NAMALWA (cell line): Measurements from ENCODE around the gene UGT1A10.

ENCODE experiments used
- DNase-seq: peaks from one replicate; pipeline ENCODE4 v3.0.0-alpha.2; 2015; ENCODE audit warnings: low spot score

UGT1A10 gene

DNA sequence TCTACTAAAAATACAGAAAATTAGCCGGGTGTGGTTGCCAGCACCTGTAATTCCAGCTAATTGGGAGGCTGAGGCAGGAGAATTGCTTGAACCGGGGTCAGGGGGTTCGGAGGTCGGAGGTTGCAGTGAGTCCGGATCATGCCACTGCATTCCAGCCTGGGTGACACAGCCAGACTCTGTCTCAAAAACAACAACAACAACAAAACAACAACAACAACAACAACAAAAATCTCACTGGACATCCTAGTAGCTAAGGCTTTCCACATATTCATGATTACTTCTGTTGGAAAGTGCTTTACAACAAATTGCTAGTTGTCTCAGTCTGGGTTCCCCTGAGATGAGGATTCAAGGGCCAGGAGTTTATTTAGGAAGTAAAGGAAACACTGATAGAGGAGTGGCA, 137.6 kb downstream of the UGT1A10 start:
- DNase-seq = no peak

DNA sequence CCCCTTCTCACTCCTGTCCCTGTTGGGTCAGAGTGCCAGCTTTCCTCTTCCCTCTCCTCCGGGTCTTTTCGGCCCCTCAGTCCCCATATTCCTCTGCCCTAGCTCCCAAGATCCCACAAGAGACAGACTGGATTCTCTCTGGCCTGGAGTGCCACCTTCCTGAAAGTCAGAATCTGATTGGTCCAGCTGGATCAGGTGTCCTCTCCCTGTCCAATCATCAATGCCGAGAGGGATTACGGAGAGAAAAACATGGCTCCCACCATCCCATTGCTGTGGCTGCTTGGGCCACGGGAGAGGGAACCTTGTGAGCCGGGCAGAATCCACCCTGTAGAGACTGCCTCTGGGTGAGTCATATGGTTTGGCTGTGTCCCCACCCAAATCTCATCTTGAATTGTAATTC, 139.2 kb downstream of the UGT1A10 start:
- no peak for DNase-seq

DNA sequence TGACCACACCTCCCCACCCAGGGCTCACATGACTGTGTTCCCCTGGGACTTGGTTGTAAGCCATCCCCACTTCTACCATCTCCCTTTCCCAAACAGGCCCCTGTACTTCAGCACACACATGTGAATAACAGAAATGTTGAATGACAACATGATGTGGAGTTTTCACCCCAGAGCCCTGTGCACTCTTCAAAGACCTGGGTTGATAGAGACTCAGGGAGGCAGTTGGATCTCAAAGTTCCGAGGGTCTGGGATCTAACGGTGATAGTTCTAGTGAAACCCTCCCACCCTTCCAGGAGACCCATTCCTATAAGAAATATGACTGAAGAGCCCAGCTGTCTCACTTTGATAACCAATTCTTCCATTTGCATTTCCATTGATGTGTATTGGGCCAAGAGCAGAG, 141.8 kb downstream of the UGT1A10 start, which contains the start of gene MROH2A:
TSS of gene MROH2A (plus strand) at position 301 of the 400 bp plus-strand sequence. CDS start 1,029 bp downstream, outside the sequence.
- no peak for DNase-seq

DNA sequence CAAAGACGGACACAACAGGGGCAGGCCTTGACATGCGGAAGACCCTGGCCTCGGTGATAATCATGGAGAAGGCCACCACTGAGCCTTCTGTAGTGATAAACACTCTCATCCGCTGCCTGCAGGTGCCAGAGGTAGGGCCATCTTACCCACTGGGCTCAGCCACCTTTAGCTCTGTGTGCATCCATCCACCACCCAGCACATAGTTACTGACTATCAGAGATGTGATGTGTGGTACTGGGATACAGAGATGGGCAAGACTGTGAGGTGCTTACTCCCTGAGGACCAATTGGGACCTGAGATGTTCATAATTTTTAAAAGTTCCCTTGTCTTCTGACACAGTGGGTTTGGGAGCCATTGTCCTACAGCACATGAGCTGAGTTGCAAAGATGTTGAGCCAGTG, 143.5 kb downstream of the UGT1A10 start:
- no peak for DNase-seq

DNA sequence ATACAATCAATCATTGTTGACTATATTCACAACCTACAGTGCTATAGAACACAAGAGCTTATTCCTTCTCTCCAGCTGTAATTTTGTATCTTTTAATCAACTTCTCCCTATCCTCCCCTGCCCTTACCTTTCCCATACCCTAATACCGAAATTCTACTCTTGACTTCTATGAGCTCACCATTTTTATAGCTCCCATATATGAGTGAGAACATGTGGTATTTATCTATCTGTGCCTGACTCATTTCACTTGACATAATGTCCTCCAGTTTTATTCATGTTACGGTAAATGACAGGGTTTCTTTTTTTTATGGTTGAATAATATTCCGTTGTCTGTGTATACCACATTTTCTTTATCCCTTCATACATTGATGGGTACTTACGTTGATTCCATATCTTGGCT, 144.5 kb downstream of the UGT1A10 start:
- no peak for DNase-seq

DNA sequence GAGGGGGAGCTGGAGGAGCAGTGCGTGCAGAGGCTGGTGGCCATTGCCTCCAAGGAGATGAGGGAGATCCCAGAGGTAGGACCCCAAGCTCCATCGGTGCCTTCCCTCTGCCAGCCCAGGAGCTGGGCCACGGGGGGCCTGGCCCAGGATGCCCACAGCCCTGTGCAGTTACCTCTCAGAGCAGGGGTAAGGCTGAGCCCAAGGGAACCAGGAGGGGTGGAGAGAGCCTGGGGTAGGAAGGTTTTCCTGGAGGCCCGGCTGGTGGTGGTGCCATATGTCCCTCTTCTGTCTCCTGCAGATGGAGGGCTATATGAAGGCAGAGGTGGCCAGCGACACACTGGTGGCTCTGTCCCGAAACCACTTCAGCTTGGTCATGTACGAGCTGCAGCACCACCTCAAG, 153.3 kb downstream of the UGT1A10 start:
- DNase-seq = no peak

DNA sequence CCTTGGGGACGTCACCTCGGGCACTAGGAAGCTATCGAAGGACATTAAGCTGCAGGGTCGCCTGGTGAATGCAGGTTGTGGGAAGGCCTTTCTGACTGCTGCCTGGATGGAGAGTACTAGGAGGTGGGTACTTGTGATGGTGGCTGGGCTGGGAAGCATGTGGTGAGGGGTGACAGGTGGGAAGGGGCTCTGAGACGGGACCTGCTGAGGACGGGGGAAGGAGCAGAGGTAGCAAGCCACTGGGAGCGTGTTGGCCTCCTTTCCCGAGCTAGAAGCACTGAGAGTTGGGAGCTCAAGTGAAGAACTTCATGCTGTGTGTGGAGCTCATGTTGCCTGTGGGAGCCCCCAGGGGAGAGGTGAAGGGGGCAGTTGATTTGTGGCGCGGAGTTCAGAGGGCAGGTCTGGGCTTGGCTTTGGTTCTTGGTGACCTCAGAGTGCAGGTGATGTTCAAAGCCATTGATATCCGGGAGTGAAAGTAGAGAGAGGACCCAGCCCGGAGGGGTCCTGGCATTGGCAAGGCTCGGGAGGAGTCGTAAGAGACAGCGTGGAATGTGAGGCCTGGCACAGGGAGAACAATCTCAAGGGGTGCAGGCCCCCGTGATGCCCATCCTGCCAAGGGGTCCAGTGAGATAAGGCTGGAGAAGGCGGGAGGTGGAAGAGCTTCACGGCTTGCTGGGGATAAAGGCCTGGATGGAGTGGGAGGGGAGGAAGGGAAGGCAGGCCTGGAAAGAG, 155.1 kb downstream of the UGT1A10 start:
- DNase-seq = no peak

DNA sequence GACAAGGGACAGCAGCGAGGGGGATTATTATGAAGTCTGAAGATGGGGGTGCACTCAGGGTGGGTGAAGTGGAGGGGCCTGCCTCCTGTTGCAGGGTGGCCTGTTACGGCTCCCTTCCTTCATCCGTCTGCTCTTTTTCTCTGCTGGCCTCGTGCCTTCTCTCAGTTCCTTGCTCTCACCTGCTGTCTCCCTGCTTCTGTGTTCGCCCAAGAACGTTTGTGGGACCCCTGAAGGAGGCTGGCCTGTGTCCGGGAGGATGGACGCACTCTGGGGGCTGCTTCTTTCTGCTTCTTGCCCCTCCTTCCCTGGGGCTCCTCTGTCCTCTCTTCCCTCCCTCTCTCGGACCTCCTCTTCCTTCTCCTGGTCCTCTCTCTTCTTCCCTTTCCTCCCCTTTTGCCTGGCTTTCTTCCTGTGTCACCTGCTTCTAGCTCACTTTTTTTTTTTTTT, 155.7 kb downstream of the UGT1A10 start:
- DNase-seq = no peak

DNA sequence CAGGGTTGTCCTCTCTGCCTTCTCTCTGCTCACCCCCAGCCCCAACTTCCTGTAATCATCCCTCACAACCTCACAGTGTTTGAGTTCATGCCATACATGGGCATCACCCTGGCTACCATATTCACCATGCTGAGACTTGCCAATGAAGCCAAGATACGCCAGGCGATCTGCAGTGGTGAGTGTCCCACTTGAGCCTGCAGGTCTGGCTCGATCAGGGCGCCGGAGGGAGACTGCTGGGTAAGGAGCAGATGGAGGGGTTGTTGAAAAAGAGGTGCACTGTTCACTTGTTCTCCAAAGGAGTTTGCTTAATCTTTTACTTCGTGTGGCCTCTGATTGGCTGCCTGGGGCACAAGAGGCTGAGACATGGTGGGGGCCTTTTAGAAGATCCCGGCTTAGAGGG, 156.5 kb downstream of the UGT1A10 start:
- DNase-seq = no peak

DNA sequence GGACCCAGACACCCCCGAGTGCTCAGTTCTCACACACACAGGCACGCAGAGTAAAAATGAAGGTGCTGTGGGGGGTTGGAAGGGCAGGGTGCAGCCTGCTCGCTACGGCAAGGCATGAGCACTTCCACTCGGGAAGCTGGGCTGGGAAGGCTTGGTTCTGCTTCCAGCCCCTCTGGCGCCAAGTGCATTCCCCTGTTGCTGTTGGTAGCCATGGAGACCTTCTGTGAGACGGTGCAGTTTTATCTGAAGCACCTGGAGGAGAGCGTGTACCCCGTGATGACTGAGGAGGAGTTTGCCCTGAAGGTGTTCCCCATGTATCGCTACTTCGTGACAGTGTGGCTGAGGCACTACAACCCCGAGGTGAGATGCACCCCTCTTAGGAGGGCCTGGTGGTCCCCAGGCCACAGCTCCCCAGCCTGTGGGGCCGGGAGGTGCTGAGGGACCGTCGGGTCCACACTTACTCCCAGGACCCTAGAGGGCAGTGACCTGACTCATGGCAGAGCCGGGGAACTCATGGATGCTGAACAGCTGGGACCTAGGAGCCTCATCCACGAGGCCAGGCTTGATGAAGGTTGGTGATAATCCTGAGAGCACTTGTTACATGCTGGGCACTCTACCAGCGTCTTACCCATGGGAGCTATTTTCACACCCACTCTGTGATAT, 157.3 kb downstream of the UGT1A10 start:
- DNase-seq = no peak

DNA sequence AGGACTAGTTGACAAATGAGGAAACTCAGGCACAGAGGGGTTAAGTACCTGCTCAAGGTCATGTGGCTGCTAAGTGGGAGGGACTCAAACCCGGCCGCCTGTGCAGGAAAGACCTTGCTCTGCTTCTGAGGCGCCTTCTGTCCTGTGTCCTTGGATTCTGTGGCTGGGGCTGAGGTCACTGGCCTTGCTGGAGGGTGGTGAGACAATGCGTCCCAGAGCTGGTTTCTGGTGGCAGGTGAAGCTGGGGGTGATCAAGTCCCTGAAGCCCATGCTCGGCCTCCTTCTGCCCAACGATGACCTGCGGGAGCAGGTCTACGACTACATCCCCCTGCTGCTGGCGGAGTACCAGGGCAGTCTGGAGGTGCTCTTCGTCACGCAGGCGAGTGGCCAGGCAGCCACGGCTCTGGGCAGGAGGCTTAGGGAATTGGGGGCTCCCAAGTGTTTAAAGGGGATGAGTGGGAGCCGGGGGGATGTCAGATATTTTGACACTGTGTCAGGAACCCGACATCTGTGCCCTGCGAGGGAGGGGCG, 157.9 kb downstream of the UGT1A10 start:
- DNase-seq = no peak

DNA sequence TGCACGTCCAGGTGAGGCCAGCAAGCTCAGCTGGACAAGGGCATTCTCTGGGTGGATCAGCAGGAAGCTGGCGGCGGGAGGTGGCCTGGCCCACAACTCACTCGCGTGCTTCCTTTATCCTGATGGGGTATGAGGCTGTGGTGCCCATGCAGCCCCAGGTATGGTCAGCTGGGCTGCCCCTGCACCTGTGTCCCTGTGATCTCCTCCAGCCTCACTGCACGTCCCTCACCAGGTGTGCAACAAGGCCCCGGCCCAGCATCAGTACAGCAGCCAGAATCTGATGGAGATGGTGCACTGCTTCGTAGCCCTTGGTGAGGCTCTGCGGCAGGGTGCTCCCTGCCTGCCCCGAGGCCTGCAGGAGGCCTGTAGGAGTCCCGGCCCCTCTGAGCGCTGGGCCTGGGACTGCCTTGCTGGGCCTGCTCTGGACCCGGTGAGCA, 159.5 kb downstream of the UGT1A10 start:
- no peak for DNase-seq

DNA sequence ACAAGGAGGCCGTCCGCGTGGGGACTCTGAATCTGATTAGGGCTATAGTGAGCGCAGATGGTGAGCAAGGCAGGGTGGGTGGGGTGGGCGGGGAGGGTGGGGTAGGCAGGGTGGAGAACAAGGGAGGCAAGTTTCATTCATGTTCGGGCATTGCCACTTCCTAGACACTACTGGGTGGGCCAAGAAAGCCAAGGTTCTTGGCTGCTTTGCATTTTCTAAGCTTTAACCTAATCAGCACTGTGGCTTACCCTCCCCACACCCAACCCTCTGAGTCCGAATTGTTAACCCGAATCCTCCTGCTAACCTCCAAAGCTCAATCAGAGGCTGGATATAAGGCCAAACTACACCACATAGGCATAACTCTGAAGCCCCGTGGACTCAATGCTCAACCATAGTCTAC, 160.0 kb downstream of the UGT1A10 start:
- no peak for DNase-seq

DNA sequence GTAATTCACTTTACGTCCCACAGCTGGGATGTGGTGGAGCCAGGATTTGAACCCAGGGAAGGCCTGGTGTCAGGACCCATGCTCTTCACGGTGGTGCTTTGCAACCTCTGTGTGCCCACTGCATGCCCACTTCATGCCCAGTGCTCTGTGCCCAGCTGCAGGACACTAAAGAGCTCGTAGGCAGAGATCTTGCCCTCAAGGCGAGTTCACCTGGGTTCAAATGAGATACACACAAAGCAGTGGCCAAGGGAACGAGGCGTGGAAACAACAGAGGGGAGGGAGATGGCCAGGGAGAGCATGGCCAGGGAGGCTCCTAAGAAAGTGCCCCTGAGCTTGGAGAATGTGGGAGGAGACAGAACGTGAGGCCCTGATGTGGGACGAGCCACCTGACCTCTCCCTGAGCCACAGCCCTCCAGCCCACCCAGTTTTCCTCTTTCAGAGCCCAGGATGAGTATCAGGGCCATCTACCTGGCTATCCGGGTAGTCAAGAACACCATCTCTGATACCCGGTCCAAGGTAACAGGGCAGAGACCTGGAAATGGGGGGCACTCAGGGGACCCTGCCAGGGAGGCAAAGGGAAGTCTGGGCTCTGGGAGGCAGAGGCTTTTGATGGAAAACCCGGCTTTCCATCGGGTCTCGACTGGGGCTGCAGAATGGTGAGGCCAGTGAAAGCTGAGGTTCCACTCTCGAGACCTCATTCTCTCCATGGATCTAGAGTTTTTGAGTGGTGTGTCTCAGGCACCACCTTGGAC, 162.3 kb downstream of the UGT1A10 start:
- no peak for DNase-seq

DNA sequence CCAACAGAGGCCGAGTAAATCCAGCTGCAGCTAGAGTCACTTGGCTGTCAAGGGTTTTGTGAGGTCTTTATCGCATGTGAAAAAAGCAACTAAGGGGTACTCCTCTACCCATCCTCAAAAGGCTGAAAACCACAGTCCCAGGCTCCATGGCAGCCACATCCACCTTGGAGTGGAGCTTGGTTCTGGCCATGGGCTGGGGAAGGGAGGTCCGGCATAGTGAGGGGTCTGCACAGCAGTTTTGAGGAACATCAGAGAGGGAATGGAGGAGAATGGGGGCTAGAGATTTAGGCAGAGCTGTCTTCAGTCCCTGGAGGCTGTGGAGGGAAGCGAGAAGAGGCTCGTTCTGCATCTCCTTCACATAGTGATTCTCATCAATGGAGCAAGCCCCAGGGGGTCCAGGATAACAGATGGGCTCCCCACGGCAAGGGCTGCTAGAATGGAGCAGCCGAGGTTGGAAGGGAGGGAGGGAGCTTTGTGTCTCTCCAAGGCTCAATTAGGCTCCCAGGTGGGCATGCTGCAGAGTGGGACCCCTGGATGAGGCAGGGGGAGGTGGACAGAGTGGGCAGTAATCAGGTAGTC, 162.9 kb downstream of the UGT1A10 start:
- DNase-seq = no peak

DNA sequence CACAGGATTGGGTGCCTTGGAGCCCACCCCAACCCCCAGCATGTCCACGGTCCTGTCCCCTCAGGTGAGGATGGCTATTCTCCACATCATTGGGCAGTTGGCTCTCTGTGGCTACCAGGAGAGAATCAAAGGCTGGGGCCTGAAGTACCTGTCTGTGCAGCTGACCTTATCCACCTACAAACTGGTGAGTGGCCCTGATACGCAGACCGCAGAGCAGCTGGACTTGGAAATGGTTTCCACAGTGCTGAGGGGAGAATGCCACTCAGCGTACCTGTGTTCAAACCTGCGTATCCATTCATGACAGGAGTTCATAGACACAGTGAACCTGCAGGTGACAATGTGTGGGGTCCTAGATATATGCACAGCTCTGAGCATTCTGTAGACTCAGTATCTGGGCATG, 163.5 kb downstream of the UGT1A10 start:
- DNase-seq = no peak

DNA sequence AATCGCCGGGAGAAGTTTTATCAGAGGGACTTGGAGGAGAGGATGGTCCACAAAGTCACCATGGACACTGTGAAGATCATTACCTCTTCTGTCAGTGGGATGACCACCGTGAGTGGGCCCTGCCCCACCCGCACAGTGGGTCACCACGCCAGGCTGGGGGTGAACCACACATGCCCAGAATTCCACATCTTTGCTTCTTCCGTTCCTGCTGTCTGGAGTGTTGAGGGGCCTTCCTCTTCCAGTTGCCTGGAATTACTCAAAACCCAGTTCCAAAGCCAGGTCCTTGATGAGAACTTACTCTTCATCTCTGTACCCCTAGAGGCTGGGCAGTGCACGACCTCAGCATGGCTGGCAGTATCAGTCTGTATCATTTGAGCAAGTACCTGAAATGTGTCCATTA, 164.0 kb downstream of the UGT1A10 start:
- DNase-seq = no peak

DNA sequence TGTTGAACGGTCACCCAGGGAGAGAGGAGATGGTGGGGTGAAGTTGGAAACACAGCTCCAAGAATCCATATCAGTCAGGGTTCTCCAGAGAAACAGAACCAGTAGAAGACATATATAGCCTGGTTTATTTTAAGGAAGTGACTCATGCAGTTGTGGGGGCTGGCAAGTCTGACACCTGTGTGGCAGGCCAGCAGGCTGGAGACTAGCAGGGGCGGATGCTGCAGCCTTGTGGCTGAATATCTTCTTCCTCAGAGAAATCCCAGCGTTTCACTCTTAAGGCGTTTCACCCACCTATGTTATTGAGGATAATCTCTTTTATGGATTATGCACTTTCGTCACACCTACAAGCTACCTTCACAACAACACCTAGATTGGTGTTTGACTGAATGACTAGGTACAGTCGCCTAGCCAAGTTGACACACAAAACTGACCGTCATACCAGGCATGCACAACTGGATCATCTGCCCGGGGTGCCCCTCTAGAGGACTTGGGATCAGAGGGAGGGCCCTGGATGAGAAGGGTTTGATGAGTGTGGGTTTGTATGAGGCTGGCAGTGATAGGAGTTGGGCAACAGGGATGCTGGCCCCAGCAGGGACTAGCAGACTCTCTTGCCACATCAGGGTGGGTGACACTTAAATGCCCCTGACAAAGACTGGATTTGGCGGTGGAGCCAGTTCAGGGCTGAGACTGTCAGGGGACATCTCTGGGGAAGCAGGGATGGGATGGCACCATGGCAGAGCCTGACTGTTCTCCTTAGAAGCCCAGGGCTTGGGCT, 165.3 kb downstream of the UGT1A10 start:
- DNase-seq = peak; percentile 54

DNA sequence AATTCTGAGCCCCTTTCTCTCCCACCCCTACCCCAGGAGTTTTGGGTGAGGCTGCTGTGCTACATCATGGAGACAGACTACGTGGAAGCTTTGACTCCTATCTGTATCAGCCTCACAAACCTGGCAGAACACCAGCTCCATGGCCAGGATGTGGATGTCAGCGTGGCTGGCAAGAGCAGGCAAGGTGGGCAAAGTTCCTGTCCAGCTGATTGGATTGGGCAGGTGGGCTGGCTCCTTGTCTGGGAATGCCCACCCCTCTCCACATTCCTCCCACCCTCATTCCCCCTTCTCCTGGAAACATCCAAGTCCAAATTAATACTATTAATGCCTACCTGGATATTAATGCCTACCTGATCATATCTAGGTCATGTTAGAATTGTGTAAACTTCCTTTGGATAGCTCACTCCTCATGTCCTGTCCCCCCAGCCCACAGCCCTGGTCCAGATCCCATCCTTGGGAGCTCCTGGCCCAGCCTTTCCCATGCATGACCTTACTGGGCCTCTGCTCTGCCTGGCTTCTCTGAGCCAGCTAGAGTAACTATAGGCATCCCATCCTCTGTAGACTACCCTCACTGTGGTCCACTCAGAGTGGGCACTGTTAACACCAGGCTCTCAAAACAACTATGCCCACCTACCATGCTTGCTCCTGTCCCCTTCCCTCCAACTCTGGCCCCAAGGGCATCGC, 166.0 kb downstream of the UGT1A10 start:
- DNase-seq = no peak

DNA sequence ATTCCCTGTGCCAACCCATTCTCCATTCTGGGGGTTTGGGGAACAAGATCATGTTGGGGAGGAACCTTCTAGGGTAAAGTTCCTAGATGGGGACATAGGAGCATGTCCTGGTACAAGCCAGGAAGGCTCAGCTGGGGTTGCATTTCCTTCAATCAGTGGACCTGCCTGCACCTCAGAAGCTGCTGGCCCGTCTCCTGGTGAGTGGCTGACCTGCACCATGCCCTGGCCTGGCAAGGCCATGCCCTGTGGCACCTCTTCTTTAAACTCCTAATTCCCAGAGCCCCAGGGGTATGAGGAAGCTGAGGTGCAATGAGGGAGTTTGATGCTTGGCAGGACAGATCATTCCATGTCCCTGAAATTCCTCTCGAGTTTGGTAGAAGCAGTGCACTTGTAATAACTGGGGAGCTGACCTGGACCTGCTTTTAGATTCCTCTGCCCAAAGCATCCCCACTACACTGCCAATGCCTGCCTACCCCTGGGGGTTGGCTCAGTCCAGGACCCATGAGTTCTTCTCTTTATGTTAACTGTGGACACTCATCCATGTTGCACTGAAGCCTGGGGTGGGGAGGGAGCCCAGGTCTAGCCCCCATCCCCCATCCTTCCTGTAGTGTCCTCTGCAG, 167.2 kb downstream of the UGT1A10 start:
- DNase-seq = no peak
